ENCODE results near the gene CTIF.

GRCh38 chr18:48792141-48792540 is 253.3 kb downstream of the CTIF start:
- TF ChIP-seq CTCF (IDR thresholded peaks at IDR 0.05) (no peak), POLR2AphosphoS5 (IDR thresholded peaks at IDR 0.05) (no peak), EP300 (IDR thresholded peaks at IDR 0.05) (no peak), POLR2A (IDR thresholded peaks at IDR 0.05) (no peak)
